ENCODE data around the gene THSD8.
"Not testable (repeated sequence)": the region's sequence is repeated elsewhere in the genome, so short reads cannot be mapped to it uniquely, and the experiment has no call there.

The THSD8 gene

DNA sequence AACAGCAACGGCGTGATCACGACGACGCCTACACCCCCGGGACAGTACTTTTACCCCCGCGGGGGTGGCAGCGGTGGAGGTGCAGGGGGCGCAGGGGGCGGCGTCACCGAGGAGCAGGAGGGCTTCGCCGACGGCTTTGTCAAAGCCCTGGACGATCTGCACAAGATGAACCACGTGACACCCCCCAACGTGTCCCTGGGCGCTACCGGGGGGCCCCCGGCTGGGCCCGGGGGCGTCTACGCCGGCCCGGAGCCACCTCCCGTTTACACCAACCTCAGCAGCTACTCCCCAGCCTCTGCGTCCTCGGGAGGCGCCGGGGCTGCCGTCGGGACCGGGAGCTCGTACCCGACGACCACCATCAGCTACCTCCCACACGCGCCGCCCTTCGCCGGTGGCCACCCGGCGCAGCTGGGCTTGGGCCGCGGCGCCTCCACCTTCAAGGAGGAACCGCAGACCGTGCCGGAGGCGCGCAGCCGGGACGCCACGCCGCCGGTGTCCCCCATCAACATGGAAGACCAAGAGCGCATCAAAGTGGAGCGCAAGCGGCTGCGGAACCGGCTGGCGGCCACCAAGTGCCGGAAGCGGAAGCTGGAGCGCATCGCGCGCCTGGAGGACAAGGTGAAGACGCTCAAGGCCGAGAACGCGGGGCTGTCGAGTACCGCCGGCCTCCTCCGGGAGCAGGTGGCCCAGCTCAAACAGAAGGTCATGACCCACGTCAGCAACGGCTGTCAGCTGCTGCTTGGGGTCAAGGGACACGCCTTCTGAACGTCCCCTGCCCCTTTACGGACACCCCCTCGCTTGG is 9.6 kb upstream of the THSD8 start:
- DNase-seq (ENCODE audit: low spot score): peak; percentile 76

DNA sequence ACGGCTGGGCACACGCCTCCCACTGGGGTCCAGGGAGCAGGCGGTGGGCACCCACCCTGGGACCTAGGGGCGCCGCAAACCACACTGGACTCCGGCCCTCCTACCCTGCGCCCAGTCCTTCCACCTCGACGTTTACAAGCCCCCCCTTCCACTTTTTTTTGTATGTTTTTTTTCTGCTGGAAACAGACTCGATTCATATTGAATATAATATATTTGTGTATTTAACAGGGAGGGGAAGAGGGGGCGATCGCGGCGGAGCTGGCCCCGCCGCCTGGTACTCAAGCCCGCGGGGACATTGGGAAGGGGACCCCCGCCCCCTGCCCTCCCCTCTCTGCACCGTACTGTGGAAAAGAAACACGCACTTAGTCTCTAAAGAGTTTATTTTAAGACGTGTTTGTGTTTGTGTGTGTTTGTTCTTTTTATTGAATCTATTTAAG is 9.0 kb upstream of the THSD8 start:
- DNase-seq (ENCODE audit: low spot score): no peak

DNA sequence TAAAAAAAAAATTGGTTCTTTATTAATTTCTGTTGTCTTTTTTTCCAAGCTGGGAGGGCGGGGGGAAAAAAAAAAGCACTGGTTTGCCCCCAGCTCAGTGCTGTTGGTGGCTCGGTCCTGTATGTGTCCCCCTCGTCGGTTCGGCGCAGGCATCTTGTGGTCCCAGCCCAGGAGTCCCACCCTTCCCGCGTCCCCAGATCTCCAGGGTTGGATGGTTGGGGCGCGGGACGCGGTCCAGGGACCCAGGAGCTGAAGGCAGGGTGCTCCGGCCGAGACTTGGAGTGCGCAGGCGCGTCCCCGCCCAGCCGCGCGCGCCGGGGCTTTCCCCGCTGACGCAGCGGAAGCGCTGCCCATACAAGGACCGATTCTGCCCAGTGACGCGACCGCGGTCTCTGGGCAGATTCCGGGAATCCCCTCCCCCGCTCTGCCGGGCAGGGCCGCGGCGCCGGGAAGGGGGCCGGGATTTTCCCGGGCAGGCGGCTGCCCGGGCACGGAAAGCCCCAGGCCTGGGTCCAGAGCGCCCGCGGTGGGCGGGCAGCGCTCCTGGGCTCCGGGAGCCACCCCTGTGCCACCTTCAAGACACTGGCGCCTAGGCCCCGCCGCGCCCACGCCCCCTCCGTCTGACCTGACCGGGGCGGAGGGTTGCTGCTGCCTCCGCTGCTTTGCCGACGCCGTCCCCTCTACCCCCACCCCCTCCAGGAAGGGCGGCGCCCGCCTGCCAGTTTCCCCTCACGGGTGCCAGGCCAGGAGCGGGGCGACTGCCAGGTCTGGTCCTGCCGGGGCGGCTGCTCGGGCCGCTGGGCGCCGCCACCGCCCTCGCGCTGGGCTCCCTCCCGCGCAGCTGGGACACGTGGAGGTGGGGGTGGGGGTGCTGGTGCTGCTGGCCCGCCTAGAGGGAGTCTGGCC is 8.3 kb upstream of the THSD8 start:
- DNase-seq (ENCODE audit: low spot score): peak; percentile 93

DNA sequence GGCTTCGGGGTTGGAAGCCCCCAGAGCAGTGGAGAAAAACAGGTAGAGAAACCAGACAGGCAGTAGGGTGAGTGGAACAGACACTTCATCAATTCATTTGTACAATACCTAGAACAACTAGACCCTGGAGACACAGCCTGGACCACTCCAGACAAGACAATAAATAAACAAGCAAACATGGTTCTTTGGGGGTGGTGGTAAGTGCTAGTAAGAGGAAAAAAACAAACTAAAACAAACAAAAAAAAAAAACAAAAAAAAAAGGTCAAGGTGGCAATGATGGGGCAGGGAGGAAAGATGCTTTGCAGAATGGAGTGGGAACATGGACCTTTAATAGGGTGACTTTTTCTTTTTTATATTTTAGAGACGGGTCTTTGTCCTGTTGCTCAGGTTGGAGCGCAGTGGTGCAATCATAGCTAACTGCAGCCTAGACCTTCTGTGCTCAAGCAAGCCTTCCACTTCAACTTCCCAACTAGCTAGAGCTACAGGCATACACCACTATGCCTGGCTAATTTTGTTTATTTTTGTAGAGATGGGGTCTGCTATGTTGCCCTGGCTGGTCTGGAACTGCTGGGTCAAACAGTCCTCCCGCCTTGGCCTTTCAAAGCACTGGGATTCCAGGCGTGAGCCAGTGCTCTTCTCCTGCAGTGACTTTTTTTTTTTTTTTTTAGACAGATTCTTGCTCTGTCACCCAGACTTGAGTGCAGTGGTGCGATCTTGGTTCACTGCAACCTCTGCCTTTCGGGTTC is 7.5 kb upstream of the THSD8 start:
- DNase-seq (ENCODE audit: low spot score): no peak

DNA sequence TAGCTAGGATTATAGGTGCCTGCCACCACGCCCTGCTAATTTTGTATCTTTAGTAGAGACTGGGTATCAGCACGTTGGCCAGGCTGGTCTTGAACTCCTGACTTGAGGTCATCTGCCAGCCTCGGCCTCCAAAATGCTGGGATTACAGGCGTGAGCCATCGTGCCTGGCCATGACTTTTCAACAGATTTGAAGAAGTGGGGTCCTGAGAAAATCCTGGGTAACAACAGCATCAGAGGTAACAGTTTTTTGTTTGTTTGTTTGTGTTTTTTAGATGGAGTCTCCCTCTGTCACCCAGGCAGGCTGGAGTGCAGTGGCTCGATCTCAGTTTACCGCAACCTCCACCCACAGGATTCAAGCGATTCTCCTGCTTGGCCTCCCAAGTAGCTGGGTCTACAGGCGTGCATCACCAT is 6.9 kb upstream of the THSD8 start:
- no peak for DNase-seq (ENCODE audit: low spot score)

DNA sequence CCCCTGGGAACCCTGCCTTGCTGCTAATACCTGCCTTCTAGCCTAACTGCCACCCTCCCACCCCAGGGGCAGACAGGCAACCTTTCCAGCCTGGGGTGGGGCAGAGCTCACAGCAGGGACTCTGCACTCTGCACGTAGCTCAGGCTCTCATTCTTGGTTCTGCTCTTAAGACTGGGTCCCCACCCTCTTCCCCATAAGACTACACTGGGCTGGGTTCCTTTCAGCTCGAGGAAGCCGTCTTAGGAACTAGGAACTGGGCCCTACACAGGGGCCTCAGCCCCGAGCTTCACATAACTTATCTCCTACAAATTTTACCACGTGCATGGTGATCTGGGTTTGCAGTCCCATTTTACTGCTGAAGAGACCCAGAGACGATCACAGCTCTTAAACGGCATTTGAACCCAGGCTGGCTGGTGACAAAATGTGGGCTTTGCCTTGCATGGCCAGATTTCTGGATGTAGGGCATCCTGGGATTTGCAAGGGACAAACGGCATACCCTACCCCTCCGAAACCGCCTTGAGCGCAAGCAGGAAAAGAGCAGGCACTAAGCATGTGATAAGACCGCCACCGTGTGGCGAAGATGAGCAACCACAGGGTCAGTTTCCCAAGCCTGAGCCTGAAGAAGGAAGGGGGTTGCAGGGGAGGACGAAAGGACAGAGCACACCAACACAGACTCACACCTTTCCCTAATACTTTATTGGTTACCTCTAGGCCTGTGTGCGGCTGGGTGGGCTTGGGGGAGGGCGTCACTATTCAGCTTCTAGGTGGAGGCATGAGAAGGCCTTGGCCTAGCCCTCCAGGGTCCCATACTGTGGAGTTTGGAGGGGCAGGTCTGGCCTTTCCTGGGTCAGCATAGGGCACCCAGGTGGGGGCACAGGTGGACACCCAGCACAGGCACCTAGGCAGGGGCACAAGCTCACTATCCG is 5.5 kb upstream of the THSD8 start:
- DNase-seq (ENCODE audit: low spot score): peak; percentile 79

DNA sequence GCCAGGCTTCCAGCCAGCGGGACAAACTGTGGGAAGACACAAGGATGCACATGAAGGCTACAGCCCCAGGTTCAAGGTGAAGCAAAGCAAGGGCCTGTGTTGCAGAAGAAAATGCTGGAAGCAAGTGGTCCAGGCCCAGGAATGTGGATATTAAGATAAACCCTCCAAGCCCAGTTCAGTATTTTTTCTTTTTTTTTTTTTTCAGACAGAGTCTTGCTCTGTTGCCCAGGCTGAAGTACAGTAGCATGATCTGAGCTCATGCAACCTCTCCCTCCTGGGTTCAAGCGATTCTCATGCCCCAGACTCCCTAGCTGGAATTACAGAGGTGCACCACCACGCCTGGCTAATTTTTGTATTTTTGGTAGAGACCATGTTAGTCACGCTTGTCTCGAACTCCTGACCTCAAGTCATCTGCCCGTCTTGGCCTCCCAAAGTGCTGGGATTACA is 4.7 kb upstream of the THSD8 start:
- no peak for DNase-seq (ENCODE audit: low spot score)

DNA sequence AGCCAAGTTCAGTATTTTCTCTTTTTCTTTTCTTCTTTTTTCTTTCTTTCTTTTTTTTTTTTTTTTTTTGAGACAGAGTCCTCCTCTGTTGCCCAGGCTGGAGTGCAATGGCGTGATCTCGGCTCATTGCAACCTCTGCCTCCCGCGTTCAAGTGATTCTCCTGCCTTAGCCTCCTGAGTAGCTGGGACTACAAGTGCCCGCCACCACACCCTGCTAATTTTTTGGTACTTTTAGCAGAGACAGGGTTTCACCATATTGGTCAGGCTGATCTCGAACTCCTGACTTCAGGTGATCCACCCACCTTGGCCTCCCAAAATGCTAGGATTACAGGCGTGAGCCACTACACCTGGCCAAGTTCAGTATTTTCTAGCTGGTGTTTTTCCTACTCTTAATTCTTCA is 4.3 kb upstream of the THSD8 start:
- DNase-seq (ENCODE audit: low spot score): not testable (repeated sequence)

DNA sequence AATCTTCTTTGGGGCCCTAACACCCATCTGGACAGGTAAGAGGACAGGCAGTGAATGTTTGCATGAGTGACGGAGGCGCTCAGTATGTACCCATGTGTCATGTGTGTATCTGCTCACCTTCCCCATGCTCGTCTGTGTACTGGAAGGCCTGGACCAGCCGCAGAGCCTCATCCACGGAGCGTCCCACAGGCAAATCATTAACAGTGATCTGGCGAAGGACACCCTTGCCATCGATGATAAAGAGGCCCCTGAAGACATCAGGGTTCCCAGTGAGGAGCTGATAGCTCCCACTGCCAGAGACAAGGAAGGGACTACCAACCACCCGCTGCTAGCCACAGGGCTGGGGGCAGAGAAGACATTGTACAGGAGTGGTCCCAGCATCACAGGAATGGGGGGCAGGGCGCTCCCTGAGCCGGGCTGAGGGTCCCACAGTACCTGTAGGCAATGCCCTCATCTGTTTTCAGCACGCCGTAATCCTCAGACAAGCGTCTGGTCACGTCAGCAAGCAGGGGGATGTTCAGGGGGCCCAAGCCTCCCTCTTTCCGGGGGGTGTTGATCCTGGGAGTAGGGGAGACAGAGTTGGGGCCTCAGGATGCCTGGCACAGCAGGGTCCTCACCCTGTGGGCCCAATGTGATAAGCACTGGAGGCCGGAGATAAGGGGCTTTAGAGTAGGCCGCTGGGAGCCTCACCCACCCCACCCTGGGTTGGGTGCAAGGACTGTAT is 2.0 kb upstream of the THSD8 start:
- DNase-seq (ENCODE audit: low spot score): no peak

DNA sequence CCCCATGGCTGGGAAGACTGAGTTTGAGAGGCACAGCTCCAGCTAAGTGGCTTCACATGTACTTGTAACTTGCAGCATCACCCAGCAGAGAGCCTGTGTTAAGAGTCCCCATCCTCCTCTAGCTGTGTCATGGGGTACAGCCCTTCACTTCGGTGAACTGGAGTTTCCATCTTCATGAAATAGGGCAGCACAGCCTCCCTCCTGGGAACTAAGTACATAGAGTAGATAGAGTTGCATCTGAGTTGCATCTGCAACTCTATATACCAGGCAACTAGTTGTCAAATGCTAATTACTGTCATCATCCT is 1.5 kb upstream of the THSD8 start:
- no peak for DNase-seq (ENCODE audit: low spot score)

DNA sequence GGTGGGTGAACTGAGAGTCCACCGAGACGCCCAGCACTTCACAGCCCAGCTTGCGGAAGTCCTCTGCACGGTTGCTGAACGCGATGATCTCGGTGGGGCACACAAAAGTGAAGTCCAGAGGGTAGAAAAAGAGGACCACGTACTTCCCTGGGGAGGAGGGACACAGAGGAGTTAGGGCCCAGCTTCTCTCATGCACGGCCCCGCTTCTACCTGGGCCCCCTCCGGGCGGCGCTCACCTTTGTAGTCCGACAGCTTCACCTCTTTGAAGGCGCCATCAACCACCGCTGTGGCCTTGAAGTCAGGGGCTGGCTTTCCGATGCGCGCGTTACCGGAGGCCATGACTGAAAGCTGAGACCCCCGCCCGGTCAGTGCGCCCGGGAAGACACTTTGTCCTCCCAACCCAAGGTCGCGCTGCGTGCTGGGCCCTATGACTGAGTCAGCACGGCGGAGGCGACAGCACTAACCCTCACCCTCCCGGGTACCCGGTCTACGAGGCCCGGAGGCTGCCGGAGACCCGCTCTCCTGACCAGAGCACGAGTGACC is 875 bp upstream of the THSD8 start:
- DNase-seq (ENCODE audit: low spot score): no peak

DNA sequence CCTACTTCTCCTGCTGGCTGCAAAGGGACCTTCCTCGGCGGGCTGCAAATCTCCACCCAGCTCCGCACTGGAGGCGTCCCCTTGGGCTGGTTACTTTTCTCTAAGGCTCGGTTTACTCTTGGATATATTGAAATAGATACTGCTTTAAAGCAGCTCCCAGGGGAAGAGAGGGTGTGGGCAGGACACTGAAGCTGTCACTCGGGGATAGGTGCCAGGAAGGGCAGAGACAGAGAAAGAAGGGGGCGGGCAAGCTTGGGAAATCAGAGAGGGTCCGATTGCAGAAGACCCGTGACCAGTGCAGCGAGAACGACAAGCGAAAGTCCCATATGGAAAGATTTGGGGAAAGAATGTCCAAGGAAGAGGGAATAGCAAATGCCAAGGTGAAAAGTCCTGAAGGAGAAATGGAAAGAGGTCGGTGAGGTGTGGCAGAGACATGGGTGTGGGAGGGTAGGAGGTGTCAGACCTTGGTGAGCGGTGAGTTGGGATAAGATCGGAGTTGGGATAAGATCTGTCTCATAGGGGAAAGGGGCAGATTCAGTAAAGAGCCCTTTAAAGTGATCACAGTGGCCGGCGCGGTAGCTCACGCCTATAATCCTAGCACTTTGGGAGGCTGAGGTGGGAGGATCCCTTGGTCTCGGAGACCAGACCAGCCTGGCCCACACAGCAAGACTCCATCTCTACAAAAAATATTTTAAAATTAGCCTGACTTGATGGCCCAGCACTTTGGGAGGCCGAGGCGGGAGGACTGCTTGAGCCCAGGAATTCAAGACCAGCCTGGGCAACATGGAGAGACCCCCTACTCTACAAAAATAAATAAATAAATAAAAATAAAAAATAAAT is 618 bp downstream of the THSD8 start:
- no peak for DNase-seq (ENCODE audit: low spot score)

DNA sequence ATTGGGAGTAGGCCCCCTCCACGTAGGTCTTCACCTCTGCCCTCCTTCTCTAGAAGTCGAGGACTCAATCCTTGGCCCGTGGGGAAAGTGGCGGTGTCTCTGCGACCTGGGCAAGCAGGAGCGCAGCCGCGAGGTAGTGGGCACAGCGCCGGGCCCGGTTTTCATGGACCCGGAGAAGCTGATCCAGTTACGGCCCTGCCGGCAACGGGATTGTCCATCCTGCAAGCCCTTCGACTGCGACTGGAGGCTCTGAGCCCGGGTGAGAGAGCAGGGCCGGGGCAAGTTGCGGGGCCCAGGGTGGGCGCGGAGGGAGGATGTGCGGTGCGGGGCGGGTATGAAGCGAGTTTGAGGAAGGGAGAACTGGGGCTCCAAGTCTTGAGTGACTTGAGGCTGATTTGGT is 2.2 kb downstream of the THSD8 start:
- no peak for DNase-seq (ENCODE audit: low spot score)

DNA sequence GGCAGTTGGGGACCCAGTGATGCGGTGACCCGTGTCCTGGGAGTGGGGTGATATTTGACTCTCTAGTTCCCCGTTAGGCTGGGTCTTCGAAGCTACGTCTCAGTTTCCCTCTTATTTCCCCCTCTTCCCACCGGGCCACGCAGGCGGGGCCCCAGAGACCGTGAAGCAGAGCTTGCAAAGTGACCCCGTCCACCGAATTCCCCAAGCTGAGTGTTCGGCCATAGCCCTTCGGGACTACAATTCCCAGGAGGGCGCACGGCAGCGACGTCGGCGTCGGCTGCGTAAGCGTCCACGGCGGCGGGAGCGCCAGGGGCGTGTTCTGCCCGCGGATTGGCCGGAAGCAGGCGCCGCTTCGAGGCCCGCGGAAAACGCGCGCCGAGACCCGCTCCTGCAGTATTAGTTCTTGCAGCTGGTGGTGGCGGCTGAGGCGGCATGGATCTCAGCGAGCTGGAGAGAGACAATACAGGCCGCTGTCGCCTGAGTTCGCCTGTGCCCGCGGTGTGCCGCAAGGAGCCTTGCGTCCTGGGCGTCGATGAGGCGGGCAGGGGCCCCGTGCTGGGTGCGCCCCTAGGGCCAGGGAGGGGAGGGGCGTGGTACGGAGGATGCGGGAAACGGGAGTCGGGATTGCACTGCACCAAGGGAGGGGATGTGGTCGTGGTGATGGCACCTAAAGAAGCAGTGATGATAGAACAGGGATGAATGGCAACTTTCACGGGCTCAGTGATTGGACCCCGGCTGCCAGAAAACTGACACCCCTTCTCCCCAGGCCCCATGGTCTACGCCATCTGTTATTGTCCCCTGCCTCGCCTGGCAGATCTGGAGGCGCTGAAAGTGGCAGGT is 4.6 kb downstream of the THSD8 start, which contains the start of gene RNASEH2A:
Gene RNASEH2A (plus strand): TSS at position 343 of the 840 bp plus-strand sequence. CDS start 90 bp downstream, at position 433.
- peak; percentile 85 for DNase-seq (ENCODE audit: low spot score)

DNA sequence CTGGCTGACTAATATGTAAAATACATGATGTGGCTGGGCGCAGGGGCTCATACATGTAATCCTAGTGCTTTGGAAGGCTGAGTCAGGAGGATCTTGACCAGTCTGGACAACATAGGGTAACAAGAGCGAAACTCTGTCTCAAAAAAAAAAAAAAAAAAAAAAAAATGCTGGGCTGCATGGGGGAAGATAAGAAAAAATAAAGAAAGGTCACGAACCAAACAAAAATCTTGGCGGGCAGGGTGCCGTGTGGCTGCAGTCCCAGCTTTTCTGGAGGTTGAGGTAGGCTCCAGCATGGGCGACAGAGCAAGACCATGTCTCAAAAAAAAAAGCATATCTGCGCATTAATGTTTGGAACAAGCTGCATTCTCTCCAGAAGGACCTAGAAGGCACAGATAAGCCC is 13.2 kb downstream of the THSD8 start:
- DNase-seq (ENCODE audit: low spot score): no peak

DNA sequence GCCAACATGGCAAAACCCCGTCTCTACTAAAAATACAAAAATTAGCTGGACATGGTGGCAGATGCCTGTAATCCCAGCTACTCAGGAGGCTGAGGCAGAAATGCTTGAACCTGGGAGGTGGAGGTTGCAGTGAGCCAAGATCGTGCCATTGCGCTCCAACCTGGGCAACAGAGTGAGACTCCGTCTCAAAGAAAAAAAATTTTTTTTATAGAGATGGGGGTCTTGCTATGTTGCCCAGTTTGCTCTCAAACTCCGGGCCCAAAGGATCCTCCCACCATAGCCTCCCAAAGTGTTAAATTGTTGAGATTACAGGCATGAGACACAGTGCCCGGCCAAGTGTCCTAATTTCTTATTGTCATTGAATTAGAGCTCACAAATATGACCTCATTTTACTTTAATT is 15.3 kb downstream of the THSD8 start:
- DNase-seq (ENCODE audit: low spot score): not testable (repeated sequence)

DNA sequence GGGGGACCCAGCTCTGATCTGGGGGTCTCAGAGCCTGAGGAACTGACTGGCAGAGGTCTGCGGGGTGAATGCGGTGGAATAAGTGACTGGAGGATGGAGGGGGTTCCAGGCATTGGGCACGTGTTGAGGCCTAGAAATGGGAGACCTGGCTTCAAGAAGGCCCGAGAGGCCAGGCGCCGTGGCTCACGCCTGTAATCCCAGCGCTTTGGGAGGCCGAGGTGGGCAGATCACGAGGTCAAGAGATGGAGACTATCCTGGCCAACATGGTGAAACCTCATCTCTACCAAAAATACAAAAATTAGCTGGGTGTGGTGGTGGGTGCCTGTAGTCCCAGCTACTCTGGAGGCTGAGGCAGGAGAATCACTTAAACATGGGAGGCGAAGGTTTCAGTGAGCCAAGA is 15.9 kb downstream of the THSD8 start:
- DNase-seq (ENCODE audit: low spot score): not testable (repeated sequence)

DNA sequence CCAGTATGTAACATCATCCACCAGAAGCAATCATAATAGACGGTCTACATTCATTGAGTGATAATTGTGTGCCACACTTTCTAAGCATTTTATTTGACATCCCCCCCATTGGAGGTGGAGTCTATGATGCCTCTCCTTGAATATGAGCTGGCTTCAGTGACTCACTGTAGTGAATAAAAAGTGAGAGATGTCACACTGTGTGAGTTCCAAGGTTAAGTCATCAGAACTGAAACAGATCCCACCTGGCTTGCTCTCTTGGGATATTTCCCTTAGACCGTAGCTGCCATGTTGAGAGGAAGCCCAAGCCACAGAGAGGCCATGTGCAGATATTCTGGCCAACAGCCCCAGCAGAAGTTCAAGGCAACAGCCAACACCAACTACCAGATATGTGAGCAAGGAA is 19.9 kb downstream of the THSD8 start:
- DNase-seq (ENCODE audit: low spot score): no peak
